ENCODE results near the gene DOCK4. TPM values are rescaled to one million over a fixed set of nuclear protein-coding genes. Genes with fewer than 3 reads are reported as not detected.

Gene DOCK4
- total and polyA plus RNA-seq, 7 donors, result 3.0 to 28.5 (median 14.1) TPM

GRCh38 chr7:111841596-111842205 is 364.5 kb downstream of the DOCK4 start:
- no peak for DNase-seq
- no peak for TF ChIP-seq POLR2AphosphoS5 (IDR thresholded peaks at IDR 0.05)
- TF ChIP-seq POLR2A (IDR thresholded peaks at IDR 0.05), result no peak
- H3K4me1 ChIP-seq, result no peaks in the 10 kb centered on the region
- intact Hi-C loops (cut with DNase I), result no loop called here
- WGBS, 2 donors, result 11 to 25% methylated on average over 5 of the region's 5 CpGs
- H3K36me3 ChIP-seq, result peaks cover 0 to 29% (median 3%) of the 10 kb centered on the region in 4 donors
- no peaks in the 10 kb centered on the region for H3K27me3 ChIP-seq
- no peak overlapping the region for H3K4me3 ChIP-seq
- no peaks in the 10 kb centered on the region for H3K9me3 ChIP-seq
- no peak overlapping the region for H3K27ac ChIP-seq

- Histone ChIP-seq H3K4me1 (no peaks in the 10 kb centered on the region), H3K27ac (no peak overlapping the region), H3K4me3 (no peak overlapping the region), H3K27me3 (no peaks in the 10 kb centered on the region), H3K36me3 (peaks cover 0 to 17% (median 0%) of the 10 kb centered on the region in 4 donors), H3K9me3 (no peaks in the 10 kb centered on the region)
- intact Hi-C loops (cut with DNase I), result no loop called here
- WGBS, 2 donors, result 91 to 93% methylated on average over 3 of the region's 3 CpGs
- DNase-seq, result no peak
- TF ChIP-seq POLR2AphosphoS5 (IDR thresholded peaks at IDR 0.05) (peak in 2 of 4 donors; percentile 21 to 44), EP300 (IDR thresholded peaks at IDR 0.05) (no peak)
These were observed 365.7 kb downstream of the DOCK4 start for GRCh38 chr7:111840528-111840927.

GRCh38 chr7:111839261-111839660 is 366.9 kb downstream of the DOCK4 start:
- TF ChIP-seq EP300 (IDR thresholded peaks at IDR 0.05), result no peak
- no peak for TF ChIP-seq POLR2AphosphoS5 (IDR thresholded peaks at IDR 0.05)
- no peak for TF ChIP-seq POLR2A (IDR thresholded peaks at IDR 0.05)
- no peak for TF ChIP-seq CTCF (IDR thresholded peaks at IDR 0.05)
- Histone ChIP-seq H3K9me3 (no peaks in the 10 kb centered on the region), H3K4me3 (no peak overlapping the region), H3K27me3 (no peaks in the 10 kb centered on the region), H3K27ac (no peak overlapping the region), H3K36me3 (peaks cover 0 to 9% (median 0%) of the 10 kb centered on the region in 4 donors), H3K4me1 (no peaks in the 10 kb centered on the region)
- intact Hi-C loops (cut with DNase I), result no loop called here
- no peak for DNase-seq

- Histone ChIP-seq H3K4me1 (no peaks in the 10 kb centered on the region), H3K36me3 (no peaks in the 10 kb centered on the region), H3K9me3 (no peaks in the 10 kb centered on the region), H3K27me3 (no peaks in the 10 kb centered on the region), H3K4me3 (no peak overlapping the region), H3K27ac (no peak overlapping the region)
- TF ChIP-seq POLR2AphosphoS5 (IDR thresholded peaks at IDR 0.05) (no peak), EP300 (IDR thresholded peaks at IDR 0.05) (no peak), CTCF (IDR thresholded peaks at IDR 0.05) (no peak), POLR2A (IDR thresholded peaks at IDR 0.05) (no peak)
- WGBS, 2 donors, result 80 to 92% methylated on average over 1 of the region's 1 CpG
- DNase-seq, result no peak
- intact Hi-C loops (cut with DNase I), result no loop called here
These were observed 369.6 kb downstream of the DOCK4 start for GRCh38 chr7:111836592-111836991.

- H3K27ac ChIP-seq, result no peak overlapping the region
- no peaks in the 10 kb centered on the region for H3K27me3 ChIP-seq
- intact Hi-C loops (cut with DNase I), result no loop called here
- H3K9me3 ChIP-seq, result no peaks in the 10 kb centered on the region
- no peaks in the 10 kb centered on the region for H3K36me3 ChIP-seq
- H3K4me3 ChIP-seq, result no peak overlapping the region
- no peaks in the 10 kb centered on the region for H3K4me1 ChIP-seq
- no peak for TF ChIP-seq EP300 (IDR thresholded peaks at IDR 0.05)
- TF ChIP-seq CTCF (IDR thresholded peaks at IDR 0.05), result no peak
- TF ChIP-seq POLR2AphosphoS5 (IDR thresholded peaks at IDR 0.05), result no peak
- DNase-seq, result no peak
These were observed 371.1 kb downstream of the DOCK4 start for GRCh38 chr7:111835066-111835465.

GRCh38 chr7:111834367-111834766 is 371.8 kb downstream of the DOCK4 start:
- Histone ChIP-seq H3K9me3 (no peaks in the 10 kb centered on the region), H3K27ac (no peak overlapping the region), H3K4me1 (no peaks in the 10 kb centered on the region), H3K4me3 (no peak overlapping the region), H3K36me3 (no peaks in the 10 kb centered on the region), H3K27me3 (no peaks in the 10 kb centered on the region)
- 93 to 96% methylated on average over 2 of the region's 2 CpGs for whole genome bisulfite sequencing, 2 donors
- intact Hi-C loops (cut with DNase I), result no loop called here
- no peak for DNase-seq
- TF ChIP-seq EP300 (IDR thresholded peaks at IDR 0.05), result no peak
- no peak for TF ChIP-seq CTCF (IDR thresholded peaks at IDR 0.05)
- TF ChIP-seq POLR2A (IDR thresholded peaks at IDR 0.05), result no peak
- no peak for TF ChIP-seq POLR2AphosphoS5 (IDR thresholded peaks at IDR 0.05)
